ENCODE data around the gene PTPRM. TPM values are rescaled to one million over a fixed set of nuclear protein-coding genes. Genes with fewer than 3 reads are reported as not detected.

Gene PTPRM
- total RNA-seq, 1 donor from 2014 or later: 5.3 TPM

- no peak for ATAC-seq
These were observed 888.8 kb downstream of the PTPRM start for GRCh38 chr18:8455661-8456614.

Data from esophagus mucosa (tissue), 1 donor.